Psoas muscle (tissue), 8 donors: ENCODE measurements around the gene ARL16. TPM values are rescaled to one million over a fixed set of nuclear protein-coding genes. Genes with fewer than 3 reads are reported as not detected.

ENCODE experiments used
- ATAC-seq, 4 donors: fragments of 200-7000 bp; cut with Tn5 transposase; one replicate each; pipeline ENCODE4 v1.9.1; 2020; ENCODE audit warnings: moderate library complexity in 3 of 4, mild to moderate bottlenecking in 2 of 4
- DNase-seq, 2 donors: peaks; one replicate each; pipeline ENCODE4 v3.0.0-alpha.2; 2020
- H3K27ac ChIP-seq: fragments of 200-600 bp; one replicate; pipeline ENCODE4 v1.8.0; 2022
- H3K27me3 ChIP-seq, 3 donors: fragments of 200-600 bp in 1 of 3; one replicate each; pipeline versions ENCODE4 v1.6.1 to v1.8.0; 2013 to 2022; ENCODE audit warnings: low read length in 2 of 3, mild to moderate bottlenecking in 2 of 3, moderate library complexity in 1 of 3; ENCODE audit not compliant: insufficient read depth in 3 of 3
- H3K36me3 ChIP-seq, 2 donors: fragments of 200-600 bp in 1 of 2; one replicate each; pipeline versions ENCODE4 v1.6.1 to v1.8.0; 2013 to 2022; ENCODE audit warnings: low read depth in 1 of 2, mild to moderate bottlenecking in 1 of 2, moderate library complexity in 1 of 2; ENCODE audit not compliant: insufficient read depth in 1 of 2
- H3K4me1 ChIP-seq: fragments of 200-600 bp; one replicate; pipeline ENCODE4 v1.8.0; 2022
- H3K4me3 ChIP-seq: fragments of 200-600 bp; one replicate; pipeline ENCODE4 v1.8.0; 2022; ENCODE audit warnings: mild to moderate bottlenecking
- H3K9me3 ChIP-seq: fragments of 200-600 bp; one replicate; pipeline ENCODE4 v1.8.0; 2022
- CTCF ChIP-seq: fragments of 200-600 bp; IDR thresholded peaks from one replicate; pipeline ENCODE4 v1.8.0; 2022; ENCODE audit warnings: antibody characterized with exemption
- WGBS, 3 donors: extraction: QIAGEN DNeasy Blood & Tissue Kit; methylation state at CpG; one replicate each; pipeline versions ENCODE4 v1.1.6 to v1.1.7; 2013; 5-methylcytosine and 5-hydroxymethylcytosine counted together
- intact Hi-C, 2 donors: fragments of 100-400 bp; cut with DNase I; formaldehyde crosslinking; loops; one replicate each; pipeline versions ENCODE4 v1.11.0 to v1.14.2; 2022
- polyA plus RNA-seq, 3 donors: library from polyadenylated mRNA; stranded (reverse); fragments of 200-250 nt; gene quantifications; one replicate each; pipeline ENCODE4 v1.2.3, GENCODE V29; 2013
- total RNA-seq, 4 donors: library from RNA; stranded (reverse); fragmentation: NEBNext Ultra II Directional in 2 of 4; extraction: Animal tissue kit (Norgen Biotek cat#: 25700) in 2 of 4; gene quantifications; one replicate each; pipeline versions ENCODE4 v1.2.1 to v1.2.4, GENCODE V29; 2021 to 2023
- donor health status: healthy with polysubstance abuse.
- donor health status: DM: no; HTN: no; CAD: no; lungs with moderate emphysema.
- donor health status: Bipolar disorder and iron deficiency.
- donor health status: healthy.
- donor health status: DM: yes; HTN: yes; CAD: no.
- donor health status: DM: no; HTN: no; CAD: no.
- donor health status: DM: no; HTN: no; CAD: no.
- donor health status: DM: yes; HTN: yes; CAD: no.

The ARL16 gene
- total and polyA plus RNA-seq, 7 donors = 7.8 to 29.3 (median 15.6) TPM

GRCh38 chr17:81667754-81668153 is 15.8 kb downstream of the ARL16 start:
- ATAC-seq (no peak), DNase-seq (no peak)
- intact Hi-C loops = loop anchor here (2.0 kb wide), 1 partner anchor 31 kb away; the partner anchor contains the start of genes NPLOC4 (in 2 of the 2) and TSPAN10 (in 2 of the 2)
- Histone ChIP-seq H3K36me3 (peaks cover 0 to 60% of the 10 kb centered on the region in 2 donors), H3K27me3 (no peaks in the 10 kb centered on the region), H3K4me3 (peak overlapping the region; percentile 100), H3K27ac (no peak overlapping the region), H3K9me3 (no peaks in the 10 kb centered on the region), H3K4me1 (peaks cover 11% of the 10 kb centered on the region)
- no peak for TF ChIP-seq CTCF
- WGBS, 3 donors = 77 to 81% (median 79%) methylated on average over 17 to 18 of the region's 18 CpGs

GRCh38 chr17:81666342-81667191 is 17.0 kb downstream of the ARL16 start, which contains the start of the genes CCDC137 and OXLD1:
Gene CCDC137 (plus strand): TSS chr17:81666737. CDS start chr17:81666767, 30 bp downstream.
Gene OXLD1 (minus strand): TSS chr17:81666605. CDS start chr17:81666577, 28 bp downstream.
- intact Hi-C loops = loop anchor here (2.0 kb wide), 1 partner anchor 30 kb away; the partner anchor contains the start of genes NPLOC4 (in 2 of the 2) and TSPAN10 (in 2 of the 2)
- Histone ChIP-seq H3K9me3 (no peaks in the 10 kb centered on the region), H3K4me3 (peak within 1 kb of the TSS; percentile 100), H3K4me1 (peaks cover 11% of the 10 kb centered on the region), H3K27me3 (no peaks in the 10 kb centered on the region), H3K36me3 (peaks cover 0 to 48% of the 10 kb centered on the region in 2 donors), H3K27ac (peak within 1 kb of the TSS; percentile 90)
- DNase-seq (peak; percentile 98), ATAC-seq (peak; percentile 98 to 99 (median 99))
- TF ChIP-seq CTCF = no peak
- 0 to 1% (median 0%) methylated on average over 72 to 96 of the region's 96 CpGs for WGBS, 3 donors

- peak overlapping the region; percentile 90 for H3K27ac ChIP-seq
- H3K4me3 ChIP-seq = peak overlapping the region; percentile 100
- H3K9me3 ChIP-seq = no peaks in the 10 kb centered on the region
- no peaks in the 10 kb centered on the region for H3K27me3 ChIP-seq
- no peak for DNase-seq
- peaks cover 11% of the 10 kb centered on the region for H3K4me1 ChIP-seq
- H3K36me3 ChIP-seq = peaks cover 0 to 43% of the 10 kb centered on the region in 2 donors
- 0 to 1% (median 0%) methylated on average over 16 of the region's 16 CpGs for WGBS, 3 donors
- intact Hi-C loops = loop anchor here (2.0 kb wide), 1 partner anchor 29 kb away; the partner anchor contains the start of genes NPLOC4 (in 2 of the 2) and TSPAN10 (in 2 of the 2)
- ATAC-seq = peak; percentile 3 to 36 (median 21)
- no peak for TF ChIP-seq CTCF
Measured at GRCh38 chr17:81666092-81666341, 17.6 kb downstream of the ARL16 start.

GRCh38 chr17:81665205-81666091 is 18.1 kb downstream of the ARL16 start:
- Histone ChIP-seq H3K27me3 (no peaks in the 10 kb centered on the region), H3K4me1 (peaks cover 11% of the 10 kb centered on the region), H3K36me3 (peaks cover 0 to 37% of the 10 kb centered on the region in 2 donors), H3K27ac (peak overlapping the region; percentile 90), H3K4me3 (peak overlapping the region; percentile 100), H3K9me3 (no peaks in the 10 kb centered on the region)
- TF ChIP-seq CTCF = no peak
- intact Hi-C loops = loop anchor here (2.0 kb wide), 1 partner anchor 29 kb away; the partner anchor contains the start of genes NPLOC4 (in 2 of the 2) and TSPAN10 (in 2 of the 2)
- 56 to 63% (median 62%) methylated on average over 30 of the region's 30 CpGs for WGBS, 3 donors
- DNase-seq (no peak), ATAC-seq (peak; percentile 4 to 33 (median 27))
